CD14-positive monocyte (primary cell): ENCODE measurements around the gene NOCT. TPM values are rescaled to one million over a fixed set of nuclear protein-coding genes. Genes with fewer than 3 reads are reported as not detected.

Source experiments
- DNase-seq, 3 donors: peaks; one replicate each; pipeline ENCODE4 v3.0.0-alpha.2; 2011 to 2022
- H2AFZ ChIP-seq: 2 replicates; pipeline ENCODE4 v1.6.0; 2012; ENCODE audit warnings: mild to moderate bottlenecking, low read depth, low read length, inconsistent platforms; ENCODE audit not compliant: insufficient read depth, poor library complexity, severe bottlenecking
- H3K27ac ChIP-seq, 2 donors: 1 replicate in 1 of 2; 2 replicates in 1 of 2; pipeline ENCODE4 v1.5.1; 2012 to 2013; ENCODE audit warnings: low read length in 2 of 2, control low read depth in 1 of 2, inconsistent platforms in 1 of 2, low read depth in 1 of 2, mild to moderate bottlenecking in 1 of 2
- H3K27me3 ChIP-seq, 2 donors: one replicate each; pipeline versions ENCODE4 v1.6.0 to v1.6.1; 2011 to 2013; ENCODE audit warnings: low read length in 2 of 2; ENCODE audit not compliant: control insufficient read depth in 2 of 2, insufficient read depth in 2 of 2
- H3K36me3 ChIP-seq, 2 donors: replicated peaks in 1 of 2; 1 replicate in 1 of 2; 2 replicates in 1 of 2; pipeline versions ENCODE4 v1.5.1 to v1.6.1; 2012 to 2013; ENCODE audit warnings: low read length in 2 of 2, control low read depth in 1 of 2, inconsistent platforms in 1 of 2, mild to moderate bottlenecking in 1 of 2; ENCODE audit not compliant: insufficient read depth in 2 of 2, control insufficient read depth in 1 of 2
- H3K4me1 ChIP-seq, 2 donors: 1 replicate in 1 of 2; 2 replicates in 1 of 2; pipeline versions ENCODE4 v1.5.1 to v1.6.1; 2012 to 2013; ENCODE audit warnings: low read length in 2 of 2, control low read depth in 1 of 2, inconsistent platforms in 1 of 2, mild to moderate bottlenecking in 1 of 2, moderate library complexity in 1 of 2; ENCODE audit not compliant: insufficient read depth in 2 of 2, control insufficient read depth in 1 of 2
- H3K4me2 ChIP-seq: replicated peaks from 2 replicates; pipeline ENCODE3; 2012; ENCODE audit warnings: low read length, moderate library complexity, mild to moderate bottlenecking; ENCODE audit not compliant: poor library complexity, severe bottlenecking; ENCODE audit errors: extremely low read depth
- H3K4me3 ChIP-seq, 3 experiments: fragments of 200-600 bp in 1 of 3; sonication (generic) in 1 of 3; replicated peaks in 1 of 3; 1 replicate in 2 of 3; 2 replicates in 1 of 3; pipeline ENCODE4 v1.5.1; 2011 to 2013; ENCODE audit warnings: low read length in 3 of 3, mild to moderate bottlenecking in 3 of 3, control low read depth in 2 of 3, low read depth in 2 of 3, inconsistent platforms in 1 of 3, moderate library complexity in 1 of 3
- H3K79me2 ChIP-seq: 2 replicates; pipeline ENCODE4 v1.6.0; 2012; ENCODE audit warnings: mild to moderate bottlenecking, control low read depth, inconsistent platforms, low read length, moderate library complexity; ENCODE audit not compliant: insufficient read depth
- H3K9ac ChIP-seq: 2 replicates; pipeline ENCODE4 v1.6.0; 2017; ENCODE audit warnings: low read length, mild to moderate bottlenecking; ENCODE audit not compliant: insufficient read depth, poor library complexity, severe bottlenecking
- H3K9me3 ChIP-seq, 2 donors: replicated peaks in 1 of 2; 1 replicate in 1 of 2; 2 replicates in 1 of 2; pipeline versions ENCODE4 v1.5.1 to v1.6.1; 2012 to 2013; ENCODE audit warnings: low read length in 2 of 2, control low read depth in 1 of 2; ENCODE audit not compliant: control insufficient read depth in 1 of 2, insufficient read depth in 1 of 2
- H4K20me1 ChIP-seq: 2 replicates; pipeline ENCODE4 v1.6.0; 2012; ENCODE audit warnings: mild to moderate bottlenecking, low read length, control low read depth, moderate library complexity; ENCODE audit not compliant: insufficient read depth
- H3K27ac Mint-ChIP-seq, 7 donors: one replicate each; pipeline ENCODE4 v1.8.0; 2020; ENCODE audit warnings: mild to moderate bottlenecking in 7 of 7, mixed read lengths in 7 of 7, moderate library complexity in 6 of 7, inconsistent platforms in 2 of 7
- H3K27me3 Mint-ChIP-seq, 3 donors: one replicate each; pipeline ENCODE4 v1.8.0; 2021 to 2022; ENCODE audit warnings: low read depth in 3 of 3, mild to moderate bottlenecking in 3 of 3, mixed read lengths in 3 of 3, moderate library complexity in 3 of 3, inconsistent platforms in 1 of 3
- H3K36me3 Mint-ChIP-seq, 2 donors: one replicate each; pipeline ENCODE4 v1.8.0; 2020; ENCODE audit warnings: mixed read lengths in 2 of 2, inconsistent platforms in 1 of 2, mild to moderate bottlenecking in 1 of 2
- H3K4me1 Mint-ChIP-seq: one replicate; pipeline ENCODE4 v1.8.0; 2020; ENCODE audit warnings: mild to moderate bottlenecking, mixed read lengths
- H3K4me3 Mint-ChIP-seq, 2 donors: one replicate each; pipeline ENCODE4 v1.8.0; 2020; ENCODE audit warnings: mild to moderate bottlenecking in 2 of 2, mixed read lengths in 2 of 2, moderate library complexity in 1 of 2
- H3K9me3 Mint-ChIP-seq, 7 donors: one replicate each; pipeline ENCODE4 v1.8.0; 2020 to 2022; ENCODE audit warnings: mixed read lengths in 7 of 7, mild to moderate bottlenecking in 6 of 7, moderate library complexity in 6 of 7, inconsistent platforms in 2 of 7
- CTCF ChIP-seq: fragments of 200-600 bp; IDR thresholded peaks from one replicate; pipeline ENCODE4 v1.8.0; 2022; ENCODE audit warnings: antibody characterized with exemption, mild to moderate bottlenecking
- WGBS: methylation state at CpG from one replicate; pipeline ENCODE4 v1.1.5; 2013; ENCODE audit warnings: missing lambda C conversion rate; ENCODE audit not compliant: insufficient coverage; 5-methylcytosine and 5-hydroxymethylcytosine counted together
- intact Hi-C, 2 donors: fragments of 100-400 bp; cut with micrococcal nuclease; formaldehyde crosslinking; loops; one replicate each; pipeline versions ENCODE4 v1.15.0 to v1.15.1; 2023
- polyA plus RNA-seq, 3 donors: library from polyadenylated mRNA; depleted of rRNA in 1 of 3; unstranded in 2 of 3; stranded (reverse) in 1 of 3; fragments of 300-500 nt in 2 of 3; fragments of >200 nt in 1 of 3; fragmentation: Illumina TruSeq in 2 of 3; gene quantifications; 1 replicate in 2 of 3; 2 replicates in 1 of 3; pipeline ENCODE4 v1.2.3, GENCODE V29; 2012 to 2021

NOCT gene
- polyA plus RNA-seq, 3 donors: 0.54 to 31.5 (median 0.89) TPM

- no peaks in the 10 kb centered on the region for H4K20me1 ChIP-seq
- H3K9ac ChIP-seq: no peak overlapping the region
- H3K27me3 ChIP-seq: no peaks in the 10 kb centered on the region
- no peaks in the 10 kb centered on the region for H3K36me3 ChIP-seq
- intact Hi-C loops: no loop called here
- H3K27ac ChIP-seq: peak overlapping the region; percentile 24 to 65
- H2AFZ ChIP-seq: peak overlapping the region; percentile 13
- Mint-ChIP-seq H3K4me1 (peaks cover 42% of the 10 kb centered on the region), H3K27me3 (no peaks in the 10 kb centered on the region), H3K27ac (peak overlapping the region; percentile 69 to 91 (median 79)), H3K9me3 (peaks cover 0 to 2% (median 0%) of the 10 kb centered on the region in 7 donors), H3K36me3 (no peaks in the 10 kb centered on the region), H3K4me3 (peak overlapping the region in 1 of 2 donors; percentile 35)
- TF ChIP-seq CTCF: no peak
- H3K4me3 ChIP-seq: peak overlapping the region in 1 of 3 experiments; percentile 13
- H3K9me3 ChIP-seq: no peaks in the 10 kb centered on the region
- H3K4me2 ChIP-seq: peak overlapping the region; percentile 37
- peaks cover 40 to 54% of the 10 kb centered on the region in 2 donors for H3K4me1 ChIP-seq
- peak in 2 of 3 donors; percentile 37 to 40 for DNase-seq
- WGBS: 79% methylated on average over 8 of the region's 9 CpGs
- no peaks in the 10 kb centered on the region for H3K79me2 ChIP-seq
These were observed 42.4 kb upstream of the NOCT start for GRCh38 chr4:138972956-138973801.

- TF ChIP-seq CTCF: no peak
- Histone ChIP-seq H3K27me3 (no peaks in the 10 kb centered on the region), H3K9me3 (no peaks in the 10 kb centered on the region), H3K27ac (no peak overlapping the region), H3K4me2 (no peak overlapping the region), H3K79me2 (no peaks in the 10 kb centered on the region), H3K4me3 (no peak overlapping the region), H2AFZ (no peak overlapping the region), H3K36me3 (no peaks in the 10 kb centered on the region), H4K20me1 (no peaks in the 10 kb centered on the region), H3K4me1 (peaks cover 36 to 48% of the 10 kb centered on the region in 2 donors), H3K9ac (no peak overlapping the region)
- Mint-ChIP-seq H3K9me3 (peaks cover 0 to 2% (median 0%) of the 10 kb centered on the region in 7 donors), H3K36me3 (no peaks in the 10 kb centered on the region), H3K27ac (no peak overlapping the region), H3K4me3 (no peak overlapping the region), H3K4me1 (peaks cover 38% of the 10 kb centered on the region), H3K27me3 (no peaks in the 10 kb centered on the region)
- DNase-seq: no peak
- intact Hi-C loops: loop anchor here in 1 of 2 donors (5.0 kb wide), 1 partner anchor 42 kb away; the partner anchor contains the start of gene NOCT
- WGBS: 94% methylated on average over 3 of the region's 4 CpGs
These were observed 40.4 kb upstream of the NOCT start for GRCh38 chr4:138975225-138975624.
